ENCODE data around the gene CARD9.

CARD9 gene

GRCh38 chr9:136339173-136339957 is 34.1 kb downstream of the CARD9 start:
- Histone ChIP-seq H3K79me2 (ENCODE audit: insufficient read depth, low read length) (no peaks in the 10 kb centered on the region), H3K4me1 (ENCODE audit: insufficient read depth, low read length, severe bottlenecking) (no peaks in the 10 kb centered on the region), H3K36me3 (ENCODE audit: insufficient read depth, low read length) (no peaks in the 10 kb centered on the region), H3K9me3 (ENCODE audit: low read length) (no peaks in the 10 kb centered on the region), H3F3A (ENCODE audit: insufficient read depth, low read length) (no peaks in the 10 kb centered on the region), H3K27me3 (ENCODE audit: insufficient read depth, low read length) (peaks cover 25% of the 10 kb centered on the region), H3K4me2 (ENCODE audit: low read length) (no peak overlapping the region), H2AFZ (ENCODE audit: low read length) (no peak overlapping the region), H3K9ac (ENCODE audit: low read length) (no peak overlapping the region), H3K4me3 (ENCODE audit: low read depth, low read length, poor library complexity, severe bottlenecking) (no peak overlapping the region), H3K27ac (ENCODE audit: low read depth, low read length, poor library complexity, severe bottlenecking) (no peak overlapping the region), H4K20me1 (ENCODE audit: insufficient read depth, low read length) (no peaks in the 10 kb centered on the region), H3K9me2 (ENCODE audit: low read depth, low read length) (no peaks in the 10 kb centered on the region)
- TF ChIP-seq CTCF (IDR thresholded peaks at IDR 0.05; ENCODE audit: low read length): peak; percentile 97
- TF ChIP-seq EZH2 (IDR thresholded peaks at IDR 0.05; ENCODE audit: borderline replicate concordance, low read length): no peak

GRCh38 chr9:136338511-136338910 is 35.0 kb downstream of the CARD9 start:
- no peak overlapping the region for H3K9ac ChIP-seq (ENCODE audit: low read length)
- H2AFZ ChIP-seq (ENCODE audit: low read length): no peak overlapping the region
- H3K27ac ChIP-seq (ENCODE audit: low read depth, low read length, poor library complexity, severe bottlenecking): no peak overlapping the region
- no peaks in the 10 kb centered on the region for H3K79me2 ChIP-seq (ENCODE audit: insufficient read depth, low read length)
- no peaks in the 10 kb centered on the region for H3K36me3 ChIP-seq (ENCODE audit: insufficient read depth, low read length)
- H3K9me2 ChIP-seq (ENCODE audit: low read depth, low read length): no peaks in the 10 kb centered on the region
- H3K4me2 ChIP-seq (ENCODE audit: low read length): no peak overlapping the region
- TF ChIP-seq EZH2 (IDR thresholded peaks at IDR 0.05; ENCODE audit: borderline replicate concordance, low read length): no peak
- no peak for TF ChIP-seq CTCF (IDR thresholded peaks at IDR 0.05; ENCODE audit: low read length)
- H3K9me3 ChIP-seq (ENCODE audit: low read length): no peaks in the 10 kb centered on the region
- no peaks in the 10 kb centered on the region for H3F3A ChIP-seq (ENCODE audit: insufficient read depth, low read length)
- H3K4me1 ChIP-seq (ENCODE audit: insufficient read depth, low read length, severe bottlenecking): no peaks in the 10 kb centered on the region
- H3K4me3 ChIP-seq (ENCODE audit: low read depth, low read length, poor library complexity, severe bottlenecking): no peak overlapping the region
- H4K20me1 ChIP-seq (ENCODE audit: insufficient read depth, low read length): no peaks in the 10 kb centered on the region
- peaks cover 25% of the 10 kb centered on the region for H3K27me3 ChIP-seq (ENCODE audit: insufficient read depth, low read length)

GRCh38 chr9:136337416-136338395 is 35.8 kb downstream of the CARD9 start:
- H3K9me3 ChIP-seq (ENCODE audit: low read length): no peaks in the 10 kb centered on the region
- H3K79me2 ChIP-seq (ENCODE audit: insufficient read depth, low read length): no peaks in the 10 kb centered on the region
- peaks cover 25% of the 10 kb centered on the region for H3K27me3 ChIP-seq (ENCODE audit: insufficient read depth, low read length)
- no peaks in the 10 kb centered on the region for H3F3A ChIP-seq (ENCODE audit: insufficient read depth, low read length)
- H3K36me3 ChIP-seq (ENCODE audit: insufficient read depth, low read length): no peaks in the 10 kb centered on the region
- H3K9ac ChIP-seq (ENCODE audit: low read length): no peak overlapping the region
- H3K27ac ChIP-seq (ENCODE audit: low read depth, low read length, poor library complexity, severe bottlenecking): no peak overlapping the region
- H3K4me2 ChIP-seq (ENCODE audit: low read length): no peak overlapping the region
- no peak overlapping the region for H2AFZ ChIP-seq (ENCODE audit: low read length)
- H3K4me3 ChIP-seq (ENCODE audit: low read depth, low read length, poor library complexity, severe bottlenecking): no peak overlapping the region
- H4K20me1 ChIP-seq (ENCODE audit: insufficient read depth, low read length): no peaks in the 10 kb centered on the region
- H3K9me2 ChIP-seq (ENCODE audit: low read depth, low read length): no peaks in the 10 kb centered on the region
- TF ChIP-seq CTCF (IDR thresholded peaks at IDR 0.05; ENCODE audit: low read length) (no peak), EZH2 (IDR thresholded peaks at IDR 0.05; ENCODE audit: borderline replicate concordance, low read length) (no peak)
- no peaks in the 10 kb centered on the region for H3K4me1 ChIP-seq (ENCODE audit: insufficient read depth, low read length, severe bottlenecking)

Measured in OCI-LY1 (cell line).